ENCODE data around the gene EID2.

The EID2 gene

GRCh38 chr19:39500543-39500942 lies 39.4 kb downstream of the EID2 start:
- DNase-seq = no peak

GRCh38 chr19:39499932-39500331 lies 40.0 kb downstream of the EID2 start:
- no peak for DNase-seq

- DNase-seq = no peak
These were observed 40.9 kb downstream of the EID2 start, which contains the start of gene DLL3 for GRCh38 chr19:39498798-39499642. DLL3 (plus strand) TSS chr19:39498947; CDS start chr19:39498975, 28 bp downstream.

GRCh38 chr19:39497996-39498797 lies 41.8 kb downstream of the EID2 start:
- peak; percentile 36 for DNase-seq

GRCh38 chr19:39497701-39497995 lies 42.3 kb downstream of the EID2 start:
- no peak for DNase-seq

GRCh38 chr19:39496063-39496462 lies 43.9 kb downstream of the EID2 start:
- DNase-seq = no peak

- DNase-seq = no peak
These were observed 45.3 kb downstream of the EID2 start for GRCh38 chr19:39494661-39495060.

GRCh38 chr19:39492788-39493187 lies 47.2 kb downstream of the EID2 start:
- DNase-seq = no peak

- DNase-seq = no peak
These were observed 47.7 kb downstream of the EID2 start for GRCh38 chr19:39492225-39492624.

GRCh38 chr19:39489756-39490155 lies 50.2 kb downstream of the EID2 start:
- DNase-seq = no peak
